ENCODE results near the gene SDF2. TPM values are rescaled to one million over a fixed set of nuclear protein-coding genes. Genes with fewer than 3 reads are reported as not detected.

Gene SDF2, protein sequence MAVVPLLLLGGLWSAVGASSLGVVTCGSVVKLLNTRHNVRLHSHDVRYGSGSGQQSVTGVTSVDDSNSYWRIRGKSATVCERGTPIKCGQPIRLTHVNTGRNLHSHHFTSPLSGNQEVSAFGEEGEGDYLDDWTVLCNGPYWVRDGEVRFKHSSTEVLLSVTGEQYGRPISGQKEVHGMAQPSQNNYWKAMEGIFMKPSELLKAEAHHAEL
- 41.2 and 63.9 TPM in 2 replicates for total RNA-seq

GRCh38 chr17:28661635-28662526 lies at the start of gene SDF2, which contains the start of gene SUPT6H:
Gene SDF2 (minus strand): TSS chr17:28661906. CDS start chr17:28661876, 30 bp downstream.
Gene SUPT6H (plus strand): TSS chr17:28662205. CDS start chr17:28673402, 11,197 bp downstream.

GRCh38 chr17:28644787-28645575 lies 16.7 kb downstream of the SDF2 start, which contains the start of gene BLTP2:
Gene BLTP2 (minus strand): TSS chr17:28645158. CDS start chr17:28645056, 102 bp downstream.

GRCh38 chr17:28613931-28614381 lies 47.8 kb downstream of the SDF2 start, which contains the start of gene RSKR:
Gene RSKR (minus strand): TSS chr17:28614185. CDS start chr17:28614161, 24 bp downstream.

DNA sequence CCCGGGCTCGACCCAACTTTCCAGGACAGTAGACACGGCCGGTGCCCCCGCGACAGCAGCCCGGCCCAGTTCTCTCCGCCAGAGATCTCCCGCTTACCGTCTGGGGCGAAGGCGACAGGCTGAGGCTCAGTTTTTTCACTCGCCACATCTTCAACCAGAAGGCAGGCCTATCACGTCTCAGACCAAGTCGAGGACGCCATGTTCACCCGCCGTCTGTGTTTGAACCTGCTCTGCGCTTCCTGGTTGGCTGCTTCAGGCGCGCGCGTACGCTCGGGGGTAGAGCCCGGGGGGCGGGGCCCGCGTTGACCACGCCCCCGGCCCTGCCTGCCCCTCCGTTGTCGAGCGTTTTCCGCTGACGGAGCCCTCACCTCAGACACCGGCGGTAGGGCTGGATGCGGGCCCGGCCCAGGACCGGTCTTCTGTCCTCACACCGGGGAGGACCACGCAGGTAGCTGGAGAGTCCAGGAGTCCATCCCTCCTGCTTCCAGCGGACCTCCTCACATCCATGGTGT lies 62.9 kb downstream of the SDF2 start, which contains the start of gene SPAG5:
Gene SPAG5 (minus strand): TSS at position 227 of the 512 bp plus-strand sequence. CDS start 79 bp downstream, at position 148.

Other genes starting within 250 kb of the SDF2 start
- not detected in 2 replicates for gene SLC13A2, start 188.3 kb downstream of the SDF2 start, total RNA-seq
- 0.12 TPM in 1 of 2 replicates, not detected in the other for gene FOXN1, start 155.6 kb downstream of the SDF2 start, total RNA-seq
- gene UNC119, start 109.3 kb downstream of the SDF2 start, total RNA-seq = 36.6 and 39.7 TPM in 2 replicates
- 56.1 and 82.5 TPM in 2 replicates for gene PIGS, start 90.4 kb downstream of the SDF2 start, total RNA-seq
- gene ALDOC, start 85.0 kb downstream of the SDF2 start, total RNA-seq = 69.6 and 136 TPM in 2 replicates
- 2.7 and 3.7 TPM in 2 replicates for gene SPAG5, start 62.9 kb downstream of the SDF2 start, total RNA-seq
- 1.3 and 8.6 TPM in 2 replicates for gene RSKR, start 47.7 kb downstream of the SDF2 start, total RNA-seq
- gene BLTP2, start 16.7 kb downstream of the SDF2 start, total RNA-seq = 73.8 and 81.3 TPM in 2 replicates
- 29.5 and 30.7 TPM in 2 replicates for gene SUPT6H, start 299 bp upstream of the SDF2 start, total RNA-seq
- 2.0 TPM in 1 of 2 replicates, not detected in the other for gene PROCA1, start 50.0 kb upstream of the SDF2 start, total RNA-seq
- gene RAB34, start 56.0 kb upstream of the SDF2 start, total RNA-seq = 273 and 356 TPM in 2 replicates
- 831 and 1,309 TPM in 2 replicates for gene RPL23A, start 58.1 kb upstream of the SDF2 start, total RNA-seq
- 11.8 and 20.7 TPM in 2 replicates for gene TLCD1, start 64.3 kb upstream of the SDF2 start, total RNA-seq
- gene NEK8, start 66.9 kb upstream of the SDF2 start, total RNA-seq = 2.3 and 2.8 TPM in 2 replicates
- 17.9 and 27.9 TPM in 2 replicates for gene TRAF4, start 82.1 kb upstream of the SDF2 start, total RNA-seq
- 7.3 and 10.5 TPM in 2 replicates for gene FAM222B, start 180.9 kb upstream of the SDF2 start, total RNA-seq
- gene ERAL1, start 193.1 kb upstream of the SDF2 start, total RNA-seq = 45.0 and 48.6 TPM in 2 replicates
- 34.2 and 60.9 TPM in 2 replicates for gene FLOT2, start 235.8 kb upstream of the SDF2 start, total RNA-seq
- 5.0 and 7.8 TPM in 2 replicates for gene DHRS13, start 241.2 kb upstream of the SDF2 start, total RNA-seq